ENCODE results near the gene EHBP1.

EHBP1 gene

GRCh38 chr2:63034526-63034925, 329.0 kb downstream of the EHBP1 start:
- H3K27me3 Mint-ChIP-seq (ENCODE audit: low read depth, poor library complexity): peaks cover 11% of the 10 kb centered on the region
- no peaks in the 10 kb centered on the region for H3K9me3 Mint-ChIP-seq
- no peak for DNase-seq
- no peak overlapping the region for H3K27ac Mint-ChIP-seq
- no peak overlapping the region for H3K4me3 Mint-ChIP-seq
- TF ChIP-seq CTCF (IDR thresholded peaks at IDR 0.05): no peak
- peaks cover under 1% of the 10 kb centered on the region for H3K36me3 Mint-ChIP-seq (ENCODE audit: low read depth)
- H3K4me1 Mint-ChIP-seq: no peaks in the 10 kb centered on the region

- Mint-ChIP-seq H3K4me1 (no peaks in the 10 kb centered on the region), H3K4me3 (no peak overlapping the region), H3K27me3 (ENCODE audit: low read depth, poor library complexity) (peaks cover 13% of the 10 kb centered on the region), H3K9me3 (no peaks in the 10 kb centered on the region), H3K36me3 (ENCODE audit: low read depth) (no peaks in the 10 kb centered on the region), H3K27ac (no peak overlapping the region)
- no peak for DNase-seq
- no peak for TF ChIP-seq CTCF (IDR thresholded peaks at IDR 0.05)
These were observed 329.7 kb downstream of the EHBP1 start for GRCh38 chr2:63035169-63035568.

- no peak for TF ChIP-seq CTCF (IDR thresholded peaks at IDR 0.05)
- no peaks in the 10 kb centered on the region for H3K4me1 Mint-ChIP-seq
- no peak for DNase-seq
- peaks cover 18% of the 10 kb centered on the region for H3K27me3 Mint-ChIP-seq (ENCODE audit: low read depth, poor library complexity)
- H3K36me3 Mint-ChIP-seq (ENCODE audit: low read depth): no peaks in the 10 kb centered on the region
- no peak overlapping the region for H3K4me3 Mint-ChIP-seq
- no peak overlapping the region for H3K27ac Mint-ChIP-seq
- no peaks in the 10 kb centered on the region for H3K9me3 Mint-ChIP-seq
These were observed 330.1 kb downstream of the EHBP1 start for GRCh38 chr2:63035660-63036059.

- TF ChIP-seq CTCF (IDR thresholded peaks at IDR 0.05): no peak
- Mint-ChIP-seq H3K4me3 (no peak overlapping the region), H3K9me3 (no peaks in the 10 kb centered on the region), H3K4me1 (no peaks in the 10 kb centered on the region), H3K36me3 (ENCODE audit: low read depth) (no peaks in the 10 kb centered on the region), H3K27me3 (ENCODE audit: low read depth, poor library complexity) (peaks cover 29% of the 10 kb centered on the region), H3K27ac (no peak overlapping the region)
- no peak for DNase-seq
These were observed 332.5 kb downstream of the EHBP1 start for GRCh38 chr2:63038034-63038433.

- Mint-ChIP-seq H3K36me3 (ENCODE audit: low read depth) (peaks cover 8% of the 10 kb centered on the region), H3K9me3 (peaks cover 6% of the 10 kb centered on the region), H3K4me3 (no peak overlapping the region), H3K4me1 (peaks cover 21% of the 10 kb centered on the region), H3K27me3 (ENCODE audit: low read depth, poor library complexity) (peaks cover 49% of the 10 kb centered on the region), H3K27ac (no peak overlapping the region)
- DNase-seq: no peak
- TF ChIP-seq CTCF (IDR thresholded peaks at IDR 0.05): no peak
These were observed 335.1 kb downstream of the EHBP1 start for GRCh38 chr2:63040586-63040985.

GRCh38 chr2:63041592-63041991, 336.1 kb downstream of the EHBP1 start:
- peaks cover 59% of the 10 kb centered on the region for H3K27me3 Mint-ChIP-seq (ENCODE audit: low read depth, poor library complexity)
- H3K4me3 Mint-ChIP-seq: no peak overlapping the region
- no peak overlapping the region for H3K27ac Mint-ChIP-seq
- no peak for TF ChIP-seq CTCF (IDR thresholded peaks at IDR 0.05)
- H3K36me3 Mint-ChIP-seq (ENCODE audit: low read depth): peaks cover 13% of the 10 kb centered on the region
- H3K9me3 Mint-ChIP-seq: peaks cover 8% of the 10 kb centered on the region
- peaks cover 24% of the 10 kb centered on the region for H3K4me1 Mint-ChIP-seq
- no peak for DNase-seq
